Esophagus muscularis mucosa (tissue), 4 donors: ENCODE data around the gene CD2AP.

ENCODE experiments used
- CTCF ChIP-seq, 3 experiments: fragments of 200-600 bp in 2 of 3; fragments of 450-650 bp in 1 of 3; sonication (generic) in 2 of 3; IDR thresholded peaks; one replicate each; pipeline ENCODE4 v1.5.1; 2017 to 2019; ENCODE audit warnings: antibody characterized with exemption in 3 of 3, mild to moderate bottlenecking in 2 of 3, moderate library complexity in 1 of 3
- EP300 ChIP-seq: sonication (generic); formaldehyde crosslinking; IDR thresholded peaks from one replicate; pipeline ENCODE4 v1.6.1; 2017; ENCODE audit warnings: antibody characterized with exemption
- POLR2A ChIP-seq: fragments of 450-650 bp; IDR thresholded peaks from one replicate; pipeline ENCODE4 v1.6.1; 2017; ENCODE audit warnings: antibody characterized with exemption, moderate library complexity, mild to moderate bottlenecking, low read depth
- POLR2AphosphoS5 ChIP-seq, 2 donors: sonication (generic); formaldehyde crosslinking; IDR thresholded peaks; one replicate each; pipeline ENCODE4 v1.6.1; 2017; ENCODE audit warnings: antibody characterized with exemption in 2 of 2

GRCh38 chr6:47630587-47630986 lies 153.0 kb downstream of the CD2AP start:
- TF ChIP-seq EP300, result no peak
- TF ChIP-seq CTCF (IDR thresholded peaks at IDR 0.05), result no peak
- TF ChIP-seq POLR2A, result no peak
- TF ChIP-seq POLR2AphosphoS5 (IDR thresholded peaks at IDR 0.05), result no peak
